ENCODE measurements around the gene GSTA2.

Gene GSTA2

DNA sequence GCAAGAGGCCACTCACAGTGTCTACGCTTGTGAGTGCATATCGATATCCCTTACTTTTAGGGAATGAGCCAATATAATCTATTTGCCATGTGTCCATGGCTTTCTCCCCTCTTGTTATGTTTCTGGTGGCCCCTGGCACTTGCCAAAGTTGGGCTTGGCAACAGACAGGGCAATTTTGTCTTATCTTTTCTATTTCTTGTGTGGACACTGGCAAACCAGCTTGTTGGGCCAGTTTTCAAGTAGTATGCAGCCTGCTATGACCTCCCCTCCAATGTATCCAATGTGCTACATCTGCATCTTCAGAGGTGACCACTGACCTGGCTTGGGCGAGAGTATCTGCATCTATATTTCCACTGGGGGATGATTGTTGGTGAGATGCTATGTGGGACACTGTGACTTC lies 29.2 kb downstream of the GSTA2 start:
- FAIRE-seq (no peak), DNase-seq (ENCODE audit: insufficient read length, low spot score) (no peak)
- TF ChIP-seq, protein P1, sequence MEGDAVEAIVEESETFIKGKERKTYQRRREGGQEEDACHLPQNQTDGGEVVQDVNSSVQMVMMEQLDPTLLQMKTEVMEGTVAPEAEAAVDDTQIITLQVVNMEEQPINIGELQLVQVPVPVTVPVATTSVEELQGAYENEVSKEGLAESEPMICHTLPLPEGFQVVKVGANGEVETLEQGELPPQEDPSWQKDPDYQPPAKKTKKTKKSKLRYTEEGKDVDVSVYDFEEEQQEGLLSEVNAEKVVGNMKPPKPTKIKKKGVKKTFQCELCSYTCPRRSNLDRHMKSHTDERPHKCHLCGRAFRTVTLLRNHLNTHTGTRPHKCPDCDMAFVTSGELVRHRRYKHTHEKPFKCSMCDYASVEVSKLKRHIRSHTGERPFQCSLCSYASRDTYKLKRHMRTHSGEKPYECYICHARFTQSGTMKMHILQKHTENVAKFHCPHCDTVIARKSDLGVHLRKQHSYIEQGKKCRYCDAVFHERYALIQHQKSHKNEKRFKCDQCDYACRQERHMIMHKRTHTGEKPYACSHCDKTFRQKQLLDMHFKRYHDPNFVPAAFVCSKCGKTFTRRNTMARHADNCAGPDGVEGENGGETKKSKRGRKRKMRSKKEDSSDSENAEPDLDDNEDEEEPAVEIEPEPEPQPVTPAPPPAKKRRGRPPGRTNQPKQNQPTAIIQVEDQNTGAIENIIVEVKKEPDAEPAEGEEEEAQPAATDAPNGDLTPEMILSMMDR (IDR thresholded peaks at IDR 0.05; ENCODE audit: insufficient read depth, missing control alignments) = no peak

- DNase-seq (ENCODE audit: insufficient read length, low spot score) = no peak
- TF ChIP-seq, protein P1 (IDR thresholded peaks at IDR 0.05; ENCODE audit: insufficient read depth, missing control alignments) = no peak
- FAIRE-seq = no peak
Observed at GRCh38 chr6:52733172-52733571, 30.1 kb downstream of the GSTA2 start.

GRCh38 chr6:52731719-52732118 lies 31.6 kb downstream of the GSTA2 start:
- DNase-seq (ENCODE audit: insufficient read length, low spot score) (no peak), FAIRE-seq (no peak)
- TF ChIP-seq, protein P1 (IDR thresholded peaks at IDR 0.05; ENCODE audit: insufficient read depth, missing control alignments) = no peak

DNA sequence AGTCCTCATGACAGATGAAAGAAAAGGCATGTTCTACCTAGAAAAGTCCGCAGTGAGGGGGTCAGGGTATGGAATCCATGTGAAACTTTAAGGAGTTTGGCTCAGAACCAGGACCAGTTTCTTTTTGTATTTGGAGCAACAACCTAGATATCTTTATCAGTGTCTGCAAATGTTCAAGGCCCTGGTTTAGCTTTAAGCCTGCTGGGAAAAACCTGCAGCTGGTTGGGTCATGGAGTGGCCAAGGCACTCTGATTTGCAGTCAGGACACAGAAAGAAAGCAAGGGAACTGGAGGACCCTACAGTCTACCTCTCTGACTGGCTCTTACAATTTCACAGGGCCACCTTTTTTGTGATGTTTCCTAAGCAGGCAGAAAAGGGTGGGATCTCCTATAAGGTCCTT lies 33.7 kb downstream of the GSTA2 start:
- FAIRE-seq (no peak), DNase-seq (ENCODE audit: insufficient read length, low spot score) (no peak)
- TF ChIP-seq, protein P1 (IDR thresholded peaks at IDR 0.05; ENCODE audit: insufficient read depth, missing control alignments) = no peak

- DNase-seq (ENCODE audit: insufficient read length, low spot score) (no peak), FAIRE-seq (no peak)
- TF ChIP-seq, protein P1 (IDR thresholded peaks at IDR 0.05; ENCODE audit: insufficient read depth, missing control alignments) = no peak
Observed at GRCh38 chr6:52728394-52728793, 34.9 kb downstream of the GSTA2 start.

DNA sequence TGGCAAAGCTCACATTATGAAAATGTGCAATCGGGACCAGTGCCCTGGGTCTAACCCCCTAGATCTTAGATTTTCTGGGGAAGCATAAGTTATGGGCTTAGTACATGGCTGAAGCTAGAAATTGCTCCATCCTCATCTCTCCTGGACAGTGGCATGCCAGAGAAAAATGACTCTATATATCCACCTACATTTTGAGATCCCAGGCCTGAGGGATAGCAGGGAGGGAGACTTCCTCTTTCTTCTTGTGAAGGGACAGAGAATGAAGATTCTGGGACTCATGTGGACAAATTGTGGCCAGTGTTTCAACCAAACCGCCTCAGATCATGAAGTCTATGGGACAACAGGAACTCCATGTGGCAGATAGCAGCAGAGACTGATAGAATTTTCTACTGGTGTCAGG lies 35.4 kb downstream of the GSTA2 start:
- TF ChIP-seq, protein P1 (IDR thresholded peaks at IDR 0.05; ENCODE audit: insufficient read depth, missing control alignments) = no peak
- FAIRE-seq (no peak), DNase-seq (ENCODE audit: insufficient read length, low spot score) (no peak)

DNA sequence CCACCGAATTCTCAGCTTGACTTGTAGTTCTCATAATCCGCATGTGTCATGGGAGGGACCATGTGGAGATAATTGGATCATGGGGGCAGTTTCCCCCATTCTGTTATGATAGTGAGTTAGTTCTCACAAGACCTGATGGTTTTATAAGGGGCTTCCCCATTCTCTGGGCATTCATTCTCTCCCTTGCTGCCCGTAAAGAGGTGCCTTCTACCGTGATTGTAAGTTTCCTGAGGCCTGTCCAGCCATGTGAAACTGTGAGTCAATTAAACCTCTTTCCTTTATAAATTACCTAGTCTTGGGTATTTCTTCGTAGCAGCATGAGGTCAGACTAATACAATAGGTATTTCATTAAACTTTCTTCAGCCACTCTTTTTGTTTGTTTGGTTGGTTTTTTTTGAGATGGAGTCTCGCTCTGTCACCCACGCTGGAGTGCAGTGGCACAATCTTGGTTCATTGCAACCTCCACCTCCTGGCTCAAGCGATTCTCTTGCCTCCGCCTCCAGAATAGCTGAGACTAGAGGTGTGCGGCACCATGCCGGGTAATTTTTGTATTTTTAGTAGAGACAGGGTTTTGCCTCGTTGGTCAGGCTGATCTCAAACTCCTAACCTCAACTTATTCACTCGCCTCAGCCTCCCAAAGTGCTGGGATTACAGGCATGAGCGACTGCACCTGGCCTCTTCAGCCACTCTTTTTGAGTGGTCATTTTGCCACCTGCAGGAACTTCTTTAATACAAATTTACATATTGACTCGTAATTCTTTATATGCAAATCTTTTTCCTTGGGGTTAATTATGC lies 36.3 kb downstream of the GSTA2 start:
- no peak for DNase-seq (ENCODE audit: insufficient read length, low spot score)

More for the DNA sequence above, 36.3 kb downstream of the GSTA2 start:
- FAIRE-seq = no peak
- TF ChIP-seq, protein P1 (IDR thresholded peaks at IDR 0.05; ENCODE audit: insufficient read depth, missing control alignments) = no peak

All from D721Med (cell line).